Calu3 (cell line): Measurements from ENCODE around the gene CACNA1I. TPM values are rescaled to one million over a fixed set of nuclear protein-coding genes. Genes with fewer than 3 reads are reported as not detected.

Experiments
- BruUV-seq: library from RNA; stranded (reverse); fragments of 400-500 nt; replicated peaks from 2 replicates; lab custom pipeline; 2021; lab: Mats Ljungman, UMichigan
- CTCF ChIA-PET: fragments of 300-600 bp; sonication (Branson Sonifier 250); formaldehyde crosslinking; loops from one replicate; lab custom pipeline; 2022; ENCODE audit warnings: antibody characterized with exemption; lab: Charles Lee
- DNase-seq: peaks from one replicate; pipeline ENCODE4 v3.0.0; 2022
- H3K27ac Mint-ChIP-seq: one replicate; pipeline ENCODE4 v1.8.0; 2022; ENCODE audit warnings: mixed read lengths; ENCODE audit not compliant: unreplicated experiment
- H3K27me3 Mint-ChIP-seq: one replicate; pipeline ENCODE4 v1.8.0; 2022; ENCODE audit warnings: mixed read lengths; ENCODE audit not compliant: unreplicated experiment
- H3K36me3 Mint-ChIP-seq: one replicate; pipeline ENCODE4 v1.8.0; 2022; ENCODE audit warnings: mild to moderate bottlenecking, moderate library complexity, mixed read lengths; ENCODE audit not compliant: insufficient read depth, unreplicated experiment
- H3K4me1 Mint-ChIP-seq: one replicate; pipeline ENCODE4 v1.8.0; 2022; ENCODE audit warnings: mild to moderate bottlenecking, low read depth, mixed read lengths; ENCODE audit not compliant: unreplicated experiment
- H3K4me3 Mint-ChIP-seq: one replicate; pipeline ENCODE4 v1.8.0; 2022; ENCODE audit warnings: mild to moderate bottlenecking, low read depth, moderate library complexity, mixed read lengths; ENCODE audit not compliant: unreplicated experiment
- H3K9me3 Mint-ChIP-seq: one replicate; pipeline ENCODE4 v1.8.0; 2022; ENCODE audit warnings: low read depth, mixed read lengths; ENCODE audit not compliant: unreplicated experiment
- intact Hi-C: fragments of 100-400 bp; cut with micrococcal nuclease; formaldehyde crosslinking; loops from one replicate; pipeline ENCODE4 v1.10.0; 2022; ENCODE audit not compliant: unreplicated experiment
- total RNA-seq: library from RNA; stranded (reverse); gene quantifications from 2 replicates; pipeline ENCODE4 v1.2.3, GENCODE V29; 2022
- TF ChIP-seq, protein P1 (sequence below): fragments of 200-600 bp; IDR thresholded peaks from one replicate; pipeline ENCODE4 v1.8.0; 2022; ENCODE audit warnings: antibody characterized with exemption; ENCODE audit not compliant: unreplicated experiment

Gene CACNA1I
- total RNA-seq, 1 experiment from 2014 or later, result 0.05 TPM

DNA sequence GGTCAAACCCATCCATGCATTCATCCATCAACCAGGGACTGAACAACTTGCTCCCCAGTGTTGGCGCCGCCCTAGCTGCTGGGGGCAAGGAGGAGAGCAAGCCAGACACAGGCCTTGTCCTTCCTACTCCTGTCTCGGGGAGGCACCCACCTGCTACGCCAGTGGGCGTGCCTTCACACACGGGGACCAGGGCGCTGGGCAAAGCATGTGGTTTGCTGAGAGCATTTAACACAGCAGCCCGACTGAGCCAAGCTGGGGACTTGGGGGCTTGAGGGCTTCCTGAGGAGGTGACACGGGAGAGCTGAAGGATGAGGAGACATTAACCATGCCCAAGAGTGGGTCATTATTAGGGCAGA is 30.6 kb downstream of the CACNA1I start:
- no peaks in the 10 kb centered on the region for H3K9me3 Mint-ChIP-seq
- no peak overlapping the region for H3K27ac Mint-ChIP-seq
- TF ChIP-seq, protein P1, sequence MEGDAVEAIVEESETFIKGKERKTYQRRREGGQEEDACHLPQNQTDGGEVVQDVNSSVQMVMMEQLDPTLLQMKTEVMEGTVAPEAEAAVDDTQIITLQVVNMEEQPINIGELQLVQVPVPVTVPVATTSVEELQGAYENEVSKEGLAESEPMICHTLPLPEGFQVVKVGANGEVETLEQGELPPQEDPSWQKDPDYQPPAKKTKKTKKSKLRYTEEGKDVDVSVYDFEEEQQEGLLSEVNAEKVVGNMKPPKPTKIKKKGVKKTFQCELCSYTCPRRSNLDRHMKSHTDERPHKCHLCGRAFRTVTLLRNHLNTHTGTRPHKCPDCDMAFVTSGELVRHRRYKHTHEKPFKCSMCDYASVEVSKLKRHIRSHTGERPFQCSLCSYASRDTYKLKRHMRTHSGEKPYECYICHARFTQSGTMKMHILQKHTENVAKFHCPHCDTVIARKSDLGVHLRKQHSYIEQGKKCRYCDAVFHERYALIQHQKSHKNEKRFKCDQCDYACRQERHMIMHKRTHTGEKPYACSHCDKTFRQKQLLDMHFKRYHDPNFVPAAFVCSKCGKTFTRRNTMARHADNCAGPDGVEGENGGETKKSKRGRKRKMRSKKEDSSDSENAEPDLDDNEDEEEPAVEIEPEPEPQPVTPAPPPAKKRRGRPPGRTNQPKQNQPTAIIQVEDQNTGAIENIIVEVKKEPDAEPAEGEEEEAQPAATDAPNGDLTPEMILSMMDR, result no peak
- intact Hi-C loops, result no loop called here
- no peaks in the 10 kb centered on the region for H3K36me3 Mint-ChIP-seq
- CTCF ChIA-PET, result interaction anchor here (0.6 kb wide), 1 partner anchor 431 kb away, joined by 3 read pairs; no protein-coding TSS in a partner anchor
- H3K4me1 Mint-ChIP-seq, result peaks cover 18% of the 10 kb centered on the region
- DNase-seq, result no peak
- H3K4me3 Mint-ChIP-seq, result no peak overlapping the region
- BruUV-seq, result no TSS peak
- peaks cover 94% of the 10 kb centered on the region for H3K27me3 Mint-ChIP-seq

DNA sequence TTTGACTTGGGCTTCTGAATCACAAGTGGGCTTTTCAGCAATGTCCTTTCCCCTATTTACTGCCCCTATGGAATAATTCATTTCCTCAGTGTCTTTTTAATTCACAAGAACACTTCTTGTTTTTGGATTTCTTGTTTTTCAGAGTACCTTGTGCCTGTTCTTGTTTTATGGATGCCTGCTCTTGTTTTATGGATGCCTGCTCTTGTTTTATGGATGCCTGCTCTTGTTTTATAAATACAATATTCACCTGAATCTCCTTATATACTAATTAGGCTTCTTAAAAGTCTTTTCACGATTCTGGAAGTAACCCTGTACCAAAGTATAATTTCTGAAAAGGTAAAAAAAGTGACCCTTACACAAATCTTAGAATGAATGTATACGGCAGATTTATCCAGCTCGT is 32.8 kb downstream of the CACNA1I start:
- Mint-ChIP-seq H3K27ac (no peak overlapping the region), H3K4me1 (peaks cover 25% of the 10 kb centered on the region), H3K4me3 (no peak overlapping the region), H3K9me3 (no peaks in the 10 kb centered on the region), H3K36me3 (peaks cover 4% of the 10 kb centered on the region), H3K27me3 (peaks cover 90% of the 10 kb centered on the region)
- intact Hi-C loops, result no loop called here
- CTCF ChIA-PET, result no interaction called here
- no peak for DNase-seq
- TF ChIP-seq, protein P1, result no peak
- no TSS peak for BruUV-seq

DNA sequence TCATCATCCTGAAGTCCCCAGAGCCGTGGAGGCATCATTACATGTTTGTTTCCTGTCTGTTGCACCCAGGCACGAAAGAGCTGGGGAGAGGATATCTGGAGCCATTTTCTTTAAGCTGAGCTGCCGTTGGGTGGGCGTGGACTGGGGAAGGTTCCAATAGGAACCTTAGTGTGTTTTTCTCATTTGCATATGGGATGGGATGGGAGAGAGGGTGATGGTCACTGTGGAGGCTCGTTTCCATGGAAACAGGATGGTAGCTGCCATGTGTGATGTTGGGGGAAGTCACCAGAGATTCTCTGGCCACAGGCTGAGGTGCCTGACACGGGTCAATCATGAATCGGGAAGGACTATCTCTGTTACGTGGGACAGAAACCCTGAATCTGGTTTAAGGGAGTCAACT is 39.7 kb downstream of the CACNA1I start:
- TF ChIP-seq, protein P1, result no peak
- no peak for DNase-seq
- Mint-ChIP-seq H3K4me1 (peaks cover 12% of the 10 kb centered on the region), H3K27me3 (peaks cover 96% of the 10 kb centered on the region), H3K36me3 (peaks cover 4% of the 10 kb centered on the region), H3K4me3 (no peak overlapping the region), H3K9me3 (no peaks in the 10 kb centered on the region), H3K27ac (no peak overlapping the region)
- CTCF ChIA-PET, result no interaction called here
- intact Hi-C loops, result no loop called here
- no TSS peak for BruUV-seq

DNA sequence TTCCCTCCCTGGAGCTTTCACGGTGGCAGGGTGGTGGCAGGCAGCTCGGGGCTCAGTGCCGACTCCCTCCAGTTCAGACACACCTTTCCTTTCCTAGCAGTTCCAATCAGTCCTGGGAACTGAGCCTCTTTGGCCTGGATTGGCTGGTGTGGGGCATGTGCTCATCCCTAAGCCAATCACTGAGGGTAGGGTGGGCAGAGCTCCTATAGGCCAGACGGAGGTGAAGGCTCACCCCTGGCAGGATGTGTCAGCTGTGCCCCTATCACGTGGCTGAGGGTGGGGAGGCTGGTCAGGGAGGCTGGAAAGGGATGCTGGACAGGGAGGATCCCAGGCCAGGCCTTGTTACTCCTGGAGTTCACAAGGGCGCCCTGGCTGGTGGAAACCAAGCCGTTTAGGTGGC is 40.2 kb downstream of the CACNA1I start:
- H3K9me3 Mint-ChIP-seq, result no peaks in the 10 kb centered on the region
- H3K27ac Mint-ChIP-seq, result no peak overlapping the region
- no peak overlapping the region for H3K4me3 Mint-ChIP-seq
- CTCF ChIA-PET, result no interaction called here
- no TSS peak for BruUV-seq
- H3K36me3 Mint-ChIP-seq, result peaks cover 4% of the 10 kb centered on the region
- peaks cover 96% of the 10 kb centered on the region for H3K27me3 Mint-ChIP-seq
- H3K4me1 Mint-ChIP-seq, result peaks cover 12% of the 10 kb centered on the region
- no peak for DNase-seq
- TF ChIP-seq, protein P1, result no peak
- intact Hi-C loops, result no loop called here
